ENCODE measurements around the gene CACNA1C.

The CACNA1C gene

GRCh38 chr12:2652011-2652400 lies 599.2 kb downstream of the CACNA1C start:
- DNase-seq (ENCODE audit: low read depth), result no peak
- no peak for TF ChIP-seq CTCF (conservative IDR thresholded peaks at IDR 0.05; ENCODE audit: low read depth, low read length)
- H3K4me3 ChIP-seq (ENCODE audit: low read depth, low read length), result no peak overlapping the region

GRCh38 chr12:2652401-2653081 lies 599.8 kb downstream of the CACNA1C start:
- no peak for DNase-seq (ENCODE audit: low read depth)
- TF ChIP-seq CTCF (conservative IDR thresholded peaks at IDR 0.05; ENCODE audit: low read depth, low read length), result no peak
- H3K4me3 ChIP-seq (ENCODE audit: low read depth, low read length), result no peak overlapping the region

- DNase-seq (ENCODE audit: low read depth), result no peak
- H3K4me3 ChIP-seq (ENCODE audit: low read depth, low read length), result no peak overlapping the region
- TF ChIP-seq CTCF (conservative IDR thresholded peaks at IDR 0.05; ENCODE audit: low read depth, low read length), result no peak
Measured at GRCh38 chr12:2653461-2653965, 600.7 kb downstream of the CACNA1C start.

GRCh38 chr12:2654311-2654710 lies 601.5 kb downstream of the CACNA1C start:
- no peak for DNase-seq (ENCODE audit: low read depth)
- no peak overlapping the region for H3K4me3 ChIP-seq (ENCODE audit: low read depth, low read length)
- TF ChIP-seq CTCF (conservative IDR thresholded peaks at IDR 0.05; ENCODE audit: low read depth, low read length), result no peak

GRCh38 chr12:2654741-2655140 lies 602.0 kb downstream of the CACNA1C start:
- DNase-seq (ENCODE audit: low read depth), result no peak
- no peak for TF ChIP-seq CTCF (conservative IDR thresholded peaks at IDR 0.05; ENCODE audit: low read depth, low read length)
- no peak overlapping the region for H3K4me3 ChIP-seq (ENCODE audit: low read depth, low read length)

GRCh38 chr12:2662524-2662923 lies 609.7 kb downstream of the CACNA1C start:
- H3K4me3 ChIP-seq (ENCODE audit: low read depth, low read length), result no peak overlapping the region
- no peak for TF ChIP-seq CTCF (conservative IDR thresholded peaks at IDR 0.05; ENCODE audit: low read depth, low read length)
- no peak for DNase-seq (ENCODE audit: low read depth)

All from choroid plexus epithelial cell (primary cell).